ENCODE data around the gene ZNF677.
"Not testable (repeated sequence)": the region's sequence is repeated elsewhere in the genome, so short reads cannot be mapped to it uniquely, and the experiment has no call there.

Gene ZNF677

GRCh38 chr19:53192771-53193534, 61.7 kb downstream of the ZNF677 start, which contains the start of gene ZNF665:
Gene ZNF665, minus strand, starts transcription at chr19:53193358. Its CDS starts 10,460 bp downstream, at chr19:53182898.
- no peak for FAIRE-seq

DNA sequence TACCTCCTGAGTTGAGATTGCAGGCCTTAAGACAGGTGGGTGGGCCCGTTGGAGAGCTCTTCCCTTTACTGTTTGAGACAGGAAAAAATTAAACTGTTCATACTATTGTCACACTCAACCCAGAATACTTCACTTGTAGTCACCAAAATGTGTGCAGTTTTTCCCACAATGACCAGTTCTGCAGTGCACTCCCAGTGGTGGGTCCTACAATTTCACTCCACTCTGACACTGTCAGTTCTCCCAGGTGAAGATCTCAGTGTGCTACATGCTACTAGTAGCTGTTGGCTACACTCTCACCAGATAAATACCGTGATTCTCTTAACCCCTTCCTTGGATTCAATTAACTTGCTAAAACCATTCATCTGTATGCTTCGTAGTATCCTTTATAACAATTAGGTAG, 64.4 kb downstream of the ZNF677 start:
- FAIRE-seq, result no peak

DNA sequence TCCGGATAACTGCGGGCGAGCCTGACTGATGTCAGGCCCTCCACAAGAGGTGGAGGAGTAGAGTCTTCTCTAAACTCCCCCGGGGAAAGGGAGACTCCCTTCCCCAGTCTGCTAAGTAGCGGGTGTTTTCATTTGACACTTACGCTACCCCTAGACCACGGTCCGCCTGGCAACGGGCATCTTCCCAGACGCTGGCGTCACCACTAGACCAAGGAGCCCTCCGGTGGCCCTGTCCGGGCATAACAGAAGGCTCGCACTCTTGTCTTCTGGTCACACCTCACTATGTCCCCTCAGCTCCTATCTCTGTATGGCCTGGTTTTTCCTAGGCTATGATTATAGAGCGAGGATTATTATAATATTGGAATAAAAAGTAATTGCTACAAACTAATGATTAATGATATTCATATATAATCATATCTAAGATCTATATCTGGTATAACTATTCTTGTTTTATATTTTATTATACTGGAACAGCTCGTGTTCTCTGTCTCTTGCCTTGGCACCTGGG, 64.9 kb downstream of the ZNF677 start:
- not testable (repeated sequence) for FAIRE-seq

Data from A204.1 (cell line).